ENCODE results near the gene MCRIP1.
"Not testable (repeated sequence)": the region's sequence is repeated elsewhere in the genome, so short reads cannot be mapped to it uniquely, and the experiment has no call there.

The MCRIP1 gene

DNA sequence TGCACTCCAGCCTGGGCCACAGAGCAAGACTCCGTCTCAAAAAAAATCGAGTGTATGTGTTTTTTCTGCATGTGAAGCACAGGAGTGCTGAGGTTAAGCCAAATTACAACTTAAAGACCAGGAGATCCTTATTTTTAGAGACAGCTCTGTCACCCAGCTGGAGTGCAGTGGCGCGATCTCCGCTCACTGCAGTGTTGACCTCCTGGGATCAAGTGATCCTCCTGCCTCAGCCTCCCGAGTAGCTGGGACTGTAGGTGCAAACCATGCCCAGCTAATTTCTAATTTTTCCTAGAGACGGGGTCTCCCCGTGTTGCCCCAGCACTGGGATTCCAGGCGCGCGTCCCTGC lies 9.3 kb upstream of the MCRIP1 start:
- Histone ChIP-seq H2BK5ac (ENCODE audit: low read length) (no peak overlapping the region), H3K14ac (ENCODE audit: low read length) (no peak overlapping the region)
- WGBS, 2 donors (ENCODE audit: extremely low coverage in 2 of 2, insufficient read length in 2 of 2, insufficient replicate concordance in 1 of 2), result no CpG with 5 or more reads among the region's 11 CpGs

GRCh38 chr17:81841866-81842265 lies 8.8 kb upstream of the MCRIP1 start:
- Histone ChIP-seq H3K4me2 (ENCODE audit: insufficient read depth, low read length, poor library complexity, severe bottlenecking) (no peak overlapping the region), H3K36me3 (replicated peaks in 1 of 2; ENCODE audit: control insufficient read depth in 2 of 2, insufficient read depth in 2 of 2, low read length in 2 of 2) (peaks cover 42 to 44% of the 10 kb centered on the region in 2 donors), H2BK15ac (ENCODE audit: low read length) (no peak overlapping the region), H2AK5ac (ENCODE audit: low read depth, low read length) (peak overlapping the region; percentile 63), H3K9me3 (replicated peaks in 1 of 2; ENCODE audit: control insufficient read depth in 2 of 2, insufficient read depth in 1 of 2, low read depth in 1 of 2, low read length in 2 of 2) (no peaks in the 10 kb centered on the region), H3K9ac (ENCODE audit: low read depth, low read length, poor library complexity) (no peak overlapping the region), H3K4me1 (ENCODE audit: control insufficient read depth in 2 of 2, insufficient read depth in 1 of 2, low read depth in 1 of 2, low read length in 2 of 2) (no peaks in the 10 kb centered on the region), H3K27me3 (ENCODE audit: control insufficient read depth in 3 of 3, insufficient read depth in 3 of 3, low read depth in 1 of 3, low read length in 3 of 3) (no peaks in the 10 kb centered on the region), H3K79me1 (ENCODE audit: low read depth, low read length) (peaks cover 7% of the 10 kb centered on the region), H3K18ac (ENCODE audit: low read length) (no peak overlapping the region), H2BK12ac (ENCODE audit: low read length) (no peak overlapping the region), H3K23ac (ENCODE audit: low read depth, low read length, poor library complexity) (no peak overlapping the region), H4K91ac (ENCODE audit: low read depth, low read length, poor library complexity) (no peak overlapping the region), H3K27ac (replicated peaks; ENCODE audit: low read length) (no peak overlapping the region), H4K8ac (ENCODE audit: low read depth, low read length) (peak overlapping the region; percentile 82), H3K4ac (ENCODE audit: low read length) (no peak overlapping the region), H2BK5ac (ENCODE audit: low read length) (no peak overlapping the region), H2BK120ac (ENCODE audit: low read depth, low read length) (no peak overlapping the region), H2AFZ (ENCODE audit: low read length) (no peak overlapping the region), H3K14ac (ENCODE audit: low read length) (no peak overlapping the region), H3K4me3 (ENCODE audit: low read length in 2 of 2) (no peak overlapping the region)
- no CpG with 5 or more reads among the region's 15 CpGs for WGBS, 2 donors (ENCODE audit: extremely low coverage in 2 of 2, insufficient read length in 2 of 2, insufficient replicate concordance in 1 of 2)
- no peak for DNase-seq (ENCODE audit: low spot score)

More for the DNA sequence above, 9.3 kb upstream of the MCRIP1 start:
- peak overlapping the region; percentile 43 for H4K8ac ChIP-seq (ENCODE audit: low read depth, low read length)
- H3K4me3 ChIP-seq (ENCODE audit: low read length in 2 of 2), result no peak overlapping the region
- H3K27me3 ChIP-seq (ENCODE audit: control insufficient read depth in 3 of 3, insufficient read depth in 3 of 3, low read depth in 1 of 3, low read length in 3 of 3), result no peaks in the 10 kb centered on the region
- H2AK5ac ChIP-seq (ENCODE audit: low read depth, low read length), result no peak overlapping the region
- H3K27ac ChIP-seq (replicated peaks; ENCODE audit: low read length), result no peak overlapping the region
- H2AFZ ChIP-seq (ENCODE audit: low read length), result no peak overlapping the region
- H2BK15ac ChIP-seq (ENCODE audit: low read length), result no peak overlapping the region
- H3K18ac ChIP-seq (ENCODE audit: low read length), result no peak overlapping the region
- H3K23ac ChIP-seq (ENCODE audit: low read depth, low read length, poor library complexity), result peak overlapping the region; percentile 89
- H2BK12ac ChIP-seq (ENCODE audit: low read length), result no peak overlapping the region
- H3K4me2 ChIP-seq (ENCODE audit: insufficient read depth, low read length, poor library complexity, severe bottlenecking), result no peak overlapping the region
- H3K4me1 ChIP-seq (ENCODE audit: control insufficient read depth in 2 of 2, insufficient read depth in 1 of 2, low read depth in 1 of 2, low read length in 2 of 2), result no peaks in the 10 kb centered on the region
- H3K9me3 ChIP-seq (replicated peaks in 1 of 2; ENCODE audit: control insufficient read depth in 2 of 2, insufficient read depth in 1 of 2, low read depth in 1 of 2, low read length in 2 of 2), result no peaks in the 10 kb centered on the region
- no peak for DNase-seq (ENCODE audit: low spot score)
- peaks cover 7% of the 10 kb centered on the region for H3K79me1 ChIP-seq (ENCODE audit: low read depth, low read length)
- peaks cover 47 to 49% of the 10 kb centered on the region in 2 donors for H3K36me3 ChIP-seq (replicated peaks in 1 of 2; ENCODE audit: control insufficient read depth in 2 of 2, insufficient read depth in 2 of 2, low read length in 2 of 2)
- no peak overlapping the region for H4K91ac ChIP-seq (ENCODE audit: low read depth, low read length, poor library complexity)
- H2BK120ac ChIP-seq (ENCODE audit: low read depth, low read length), result no peak overlapping the region
- H3K4ac ChIP-seq (ENCODE audit: low read length), result no peak overlapping the region
- H3K9ac ChIP-seq (ENCODE audit: low read depth, low read length, poor library complexity), result no peak overlapping the region

DNA sequence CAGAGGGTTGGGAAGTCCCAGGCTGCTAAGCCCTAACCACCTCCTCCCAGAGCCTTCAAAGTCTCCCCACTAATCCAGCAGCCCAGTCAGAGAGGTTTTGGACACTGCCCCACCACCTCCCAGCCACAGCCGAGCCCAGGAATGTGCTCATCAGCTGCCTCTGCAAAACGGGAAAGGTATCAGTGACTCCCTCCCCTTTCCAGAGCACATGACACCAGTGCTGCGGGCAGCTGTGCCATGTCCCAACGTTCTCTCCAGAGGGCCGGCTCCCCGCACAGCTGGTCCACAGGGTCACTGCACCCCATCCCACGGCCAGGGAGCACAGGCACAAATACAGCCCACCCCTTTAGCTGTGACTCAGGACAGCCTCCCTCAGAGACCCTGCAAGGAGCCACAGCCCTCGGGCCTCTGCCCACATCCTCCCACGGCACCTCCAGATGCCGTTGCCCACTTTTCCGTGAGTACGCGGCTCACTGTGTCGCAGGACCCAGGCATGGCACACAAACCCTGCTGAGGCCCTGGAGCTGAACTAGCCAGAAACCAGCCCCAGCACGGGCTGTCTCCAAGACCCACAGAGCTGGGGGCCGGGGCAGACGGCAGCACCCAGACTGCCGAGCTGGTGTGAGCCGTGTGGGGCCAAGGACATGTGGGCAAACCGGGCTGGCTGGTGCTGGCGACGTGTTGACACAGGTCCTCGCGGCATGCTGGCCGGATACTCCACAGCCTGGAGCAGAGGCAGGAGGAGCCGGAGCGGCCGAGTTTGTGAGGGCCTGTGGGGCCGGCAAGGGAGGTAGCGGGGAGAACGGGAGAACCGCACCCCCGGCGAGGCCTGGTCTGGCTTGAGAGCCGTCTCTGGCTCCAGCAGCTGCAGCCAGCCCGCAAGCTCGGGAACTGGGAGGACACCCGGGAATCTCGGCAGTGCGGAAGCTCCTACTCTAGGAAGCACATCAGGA lies 8.0 kb upstream of the MCRIP1 start:
- peak overlapping the region; percentile 28 for H3K18ac ChIP-seq (ENCODE audit: low read length)
- peak overlapping the region; percentile 50 for H3K9ac ChIP-seq (ENCODE audit: low read depth, low read length, poor library complexity)
- DNase-seq (ENCODE audit: low spot score), result no peak
- H3K4me3 ChIP-seq (ENCODE audit: low read length in 2 of 2), result no peak overlapping the region
- no peak overlapping the region for H2BK120ac ChIP-seq (ENCODE audit: low read depth, low read length)
- H3K23ac ChIP-seq (ENCODE audit: low read depth, low read length, poor library complexity), result peak overlapping the region; percentile 96
- peak overlapping the region; percentile 41 for H2BK12ac ChIP-seq (ENCODE audit: low read length)
- WGBS, 2 donors (ENCODE audit: extremely low coverage in 2 of 2, insufficient read length in 2 of 2, insufficient replicate concordance in 1 of 2), result no CpG with 5 or more reads among the region's 40 CpGs
- H3K4me1 ChIP-seq (ENCODE audit: control insufficient read depth in 2 of 2, insufficient read depth in 1 of 2, low read depth in 1 of 2, low read length in 2 of 2), result no peaks in the 10 kb centered on the region
- peaks cover 7% of the 10 kb centered on the region for H3K79me1 ChIP-seq (ENCODE audit: low read depth, low read length)
- H4K91ac ChIP-seq (ENCODE audit: low read depth, low read length, poor library complexity), result no peak overlapping the region
- H3K27ac ChIP-seq (replicated peaks; ENCODE audit: low read length), result no peak overlapping the region
- H4K8ac ChIP-seq (ENCODE audit: low read depth, low read length), result peak overlapping the region; percentile 92
- peak overlapping the region; percentile 75 for H2BK5ac ChIP-seq (ENCODE audit: low read length)
- H2AK5ac ChIP-seq (ENCODE audit: low read depth, low read length), result peak overlapping the region; percentile 63
- peaks cover 35 to 37% of the 10 kb centered on the region in 2 donors for H3K36me3 ChIP-seq (replicated peaks in 1 of 2; ENCODE audit: control insufficient read depth in 2 of 2, insufficient read depth in 2 of 2, low read length in 2 of 2)
- no peak overlapping the region for H3K14ac ChIP-seq (ENCODE audit: low read length)
- H3K4me2 ChIP-seq (ENCODE audit: insufficient read depth, low read length, poor library complexity, severe bottlenecking), result peak overlapping the region; percentile 2
- H3K27me3 ChIP-seq (ENCODE audit: control insufficient read depth in 3 of 3, insufficient read depth in 3 of 3, low read depth in 1 of 3, low read length in 3 of 3), result no peaks in the 10 kb centered on the region
- no peaks in the 10 kb centered on the region for H3K9me3 ChIP-seq (replicated peaks in 1 of 2; ENCODE audit: control insufficient read depth in 2 of 2, insufficient read depth in 1 of 2, low read depth in 1 of 2, low read length in 2 of 2)
- H2AFZ ChIP-seq (ENCODE audit: low read length), result no peak overlapping the region
- no peak overlapping the region for H3K4ac ChIP-seq (ENCODE audit: low read length)
- H2BK15ac ChIP-seq (ENCODE audit: low read length), result peak overlapping the region; percentile 81

- not testable (repeated sequence) for H3K27ac ChIP-seq (replicated peaks; ENCODE audit: low read length); H3K4ac ChIP-seq (ENCODE audit: low read length); H4K91ac ChIP-seq (ENCODE audit: low read depth, low read length, poor library complexity); H3K4me1 ChIP-seq (ENCODE audit: control insufficient read depth in 2 of 2, insufficient read depth in 1 of 2, low read depth in 1 of 2, low read length in 2 of 2); H2AK5ac ChIP-seq (ENCODE audit: low read depth, low read length); H2BK5ac ChIP-seq (ENCODE audit: low read length); H3K4me3 ChIP-seq (ENCODE audit: low read length in 2 of 2); H3K23ac ChIP-seq (ENCODE audit: low read depth, low read length, poor library complexity); H3K9ac ChIP-seq (ENCODE audit: low read depth, low read length, poor library complexity); H4K8ac ChIP-seq (ENCODE audit: low read depth, low read length); H2BK120ac ChIP-seq (ENCODE audit: low read depth, low read length); DNase-seq (ENCODE audit: low spot score); H2AFZ ChIP-seq (ENCODE audit: low read length); H3K14ac ChIP-seq (ENCODE audit: low read length); H3K79me1 ChIP-seq (ENCODE audit: low read depth, low read length); H3K9me3 ChIP-seq (replicated peaks in 1 of 2; ENCODE audit: control insufficient read depth in 2 of 2, insufficient read depth in 1 of 2, low read depth in 1 of 2, low read length in 2 of 2); H2BK15ac ChIP-seq (ENCODE audit: low read length); H3K4me2 ChIP-seq (ENCODE audit: insufficient read depth, low read length, poor library complexity, severe bottlenecking); H2BK12ac ChIP-seq (ENCODE audit: low read length); H3K18ac ChIP-seq (ENCODE audit: low read length); H3K27me3 ChIP-seq (ENCODE audit: control insufficient read depth in 3 of 3, insufficient read depth in 3 of 3, low read depth in 1 of 3, low read length in 3 of 3)
- no CpG with 5 or more reads among the region's 5 CpGs for WGBS, 2 donors (ENCODE audit: extremely low coverage in 2 of 2, insufficient read length in 2 of 2, insufficient replicate concordance in 1 of 2)
- peaks cover 27 to 29% of the 10 kb centered on the region in 2 donors for H3K36me3 ChIP-seq (replicated peaks in 1 of 2; ENCODE audit: control insufficient read depth in 2 of 2, insufficient read depth in 2 of 2, low read length in 2 of 2)
These were observed 7.0 kb upstream of the MCRIP1 start for GRCh38 chr17:81840059-81840458.

Data from neuronal stem cell (in vitro differentiated cells).